ENCODE data around the gene ARGLU1.
A peak's percentile ranks its signal among the peaks of the same experiment; 100 is the strongest.
"Not testable (repeated sequence)": the region's sequence is repeated elsewhere in the genome, so short reads cannot be mapped to it uniquely, and the experiment has no call there.

ARGLU1 gene

GRCh38 chr13:106567474-106568298, at the start of gene ARGLU1:
ARGLU1 (minus strand) TSS chr13:106568137; CDS start chr13:106567919, 218 bp downstream.
- DNase-seq: peak; percentile 93

- DNase-seq: no peak
Measured at GRCh38 chr13:106617561-106617960, 49.6 kb upstream of the ARGLU1 start.

GRCh38 chr13:106616729-106617128, 48.8 kb upstream of the ARGLU1 start:
- DNase-seq: no peak

GRCh38 chr13:106614874-106615273, 46.9 kb upstream of the ARGLU1 start:
- no peak for DNase-seq

DNA sequence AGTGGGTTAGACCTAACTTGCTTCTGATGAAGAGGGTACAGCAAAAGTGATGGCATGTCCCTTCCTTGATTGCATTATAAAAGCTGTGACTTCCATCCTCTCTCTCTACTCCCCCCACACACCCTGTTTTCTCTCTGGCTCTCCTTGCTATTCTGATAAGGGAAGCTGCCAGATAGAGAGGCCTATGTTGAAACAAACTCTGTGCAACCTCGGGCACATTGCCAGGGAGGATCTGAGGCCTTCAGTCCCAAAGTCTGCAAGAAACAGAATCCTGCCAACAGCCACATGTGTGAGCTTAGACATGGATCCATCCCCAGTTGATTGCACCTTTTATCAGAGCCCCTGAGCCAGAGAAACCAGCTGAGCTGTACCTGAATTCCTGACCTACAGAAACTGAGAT, 44.8 kb upstream of the ARGLU1 start:
- DNase-seq: peak; percentile 3

DNA sequence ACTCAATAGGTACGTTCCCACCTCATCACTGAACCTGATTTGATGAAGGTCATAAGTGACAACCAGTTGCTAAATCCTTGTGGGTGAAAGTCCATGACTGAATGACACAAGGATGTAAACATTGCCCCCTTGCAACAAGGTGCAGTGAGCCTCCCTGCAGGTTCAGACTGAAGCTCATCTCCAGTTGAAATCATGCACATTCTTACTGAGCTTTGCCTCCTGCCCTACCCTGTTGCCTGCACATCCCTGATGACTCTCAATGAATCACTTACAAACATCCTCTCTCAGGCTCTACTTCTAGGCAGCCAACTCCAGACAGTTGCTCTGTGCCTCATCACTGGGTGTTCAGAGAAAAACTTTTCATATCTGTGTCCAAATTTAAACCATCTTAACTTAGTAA, 42.5 kb upstream of the ARGLU1 start:
- DNase-seq: no peak

- DNase-seq: no peak
Measured at GRCh38 chr13:106609116-106609515, 41.2 kb upstream of the ARGLU1 start.

GRCh38 chr13:106603546-106603945, 35.6 kb upstream of the ARGLU1 start:
- DNase-seq: no peak

- no peak for DNase-seq
Measured at GRCh38 chr13:106602178-106602577, 34.2 kb upstream of the ARGLU1 start.

DNA sequence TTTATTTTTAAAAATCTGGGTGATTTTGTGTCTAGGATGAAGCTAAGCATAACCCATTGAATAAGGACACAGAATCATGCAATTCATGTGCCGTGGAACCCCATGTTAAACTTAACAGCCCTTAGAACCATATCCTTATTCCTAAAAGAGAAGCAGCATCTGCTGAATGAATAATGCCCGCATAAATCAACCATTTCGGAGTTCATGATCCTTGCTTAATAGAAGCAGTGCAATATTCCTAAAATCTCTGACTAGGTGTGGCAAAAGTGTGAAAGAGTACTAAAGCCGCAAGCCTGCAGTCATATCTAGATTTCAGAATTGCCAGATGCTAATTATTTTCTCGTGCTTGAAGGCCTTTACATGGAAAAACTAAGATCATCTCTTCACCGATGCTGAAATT, 33.6 kb upstream of the ARGLU1 start:
- no peak for DNase-seq

DNA sequence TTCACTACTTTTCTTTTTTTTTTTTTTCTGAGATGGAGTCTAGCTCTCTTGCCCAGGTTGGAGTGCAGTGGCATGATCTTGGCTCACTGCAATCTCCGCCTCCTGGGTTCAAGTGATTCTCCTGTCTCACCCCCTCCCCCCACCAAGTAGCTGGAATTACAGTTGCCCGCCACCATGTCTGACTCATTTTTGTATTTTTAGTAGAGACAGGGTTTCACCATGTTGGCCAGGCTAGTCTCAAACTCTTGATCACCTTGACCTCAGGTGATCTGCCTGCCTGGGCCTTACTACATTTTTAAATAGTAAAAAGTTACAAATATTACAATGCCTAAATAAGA, 32.8 kb upstream of the ARGLU1 start:
- not testable (repeated sequence) for DNase-seq

- no peak for DNase-seq
Measured at GRCh38 chr13:106599875-106600797, 32.2 kb upstream of the ARGLU1 start.

GRCh38 chr13:106597749-106598395, 29.9 kb upstream of the ARGLU1 start:
- DNase-seq: no peak

DNA sequence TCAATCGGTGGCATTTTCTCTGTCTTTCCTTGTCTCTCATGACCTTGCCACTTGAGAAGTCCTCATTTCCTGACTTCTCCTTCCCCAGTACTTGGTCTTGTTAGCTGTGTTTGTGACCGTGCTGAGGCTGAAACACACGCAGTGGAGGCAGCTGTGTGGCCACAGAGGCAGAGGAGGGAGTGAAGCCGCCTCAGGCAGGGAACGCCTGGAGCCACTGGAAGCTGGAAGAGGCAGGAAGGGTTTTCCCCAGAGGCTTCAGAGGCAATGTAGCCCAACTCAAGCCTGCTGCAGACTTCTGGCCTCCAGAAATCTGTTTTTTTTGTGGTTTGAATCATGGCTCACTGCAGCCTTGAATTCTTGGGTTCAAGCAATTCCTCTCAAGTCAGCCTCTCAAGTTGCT, 29.2 kb upstream of the ARGLU1 start:
- DNase-seq: no peak

DNA sequence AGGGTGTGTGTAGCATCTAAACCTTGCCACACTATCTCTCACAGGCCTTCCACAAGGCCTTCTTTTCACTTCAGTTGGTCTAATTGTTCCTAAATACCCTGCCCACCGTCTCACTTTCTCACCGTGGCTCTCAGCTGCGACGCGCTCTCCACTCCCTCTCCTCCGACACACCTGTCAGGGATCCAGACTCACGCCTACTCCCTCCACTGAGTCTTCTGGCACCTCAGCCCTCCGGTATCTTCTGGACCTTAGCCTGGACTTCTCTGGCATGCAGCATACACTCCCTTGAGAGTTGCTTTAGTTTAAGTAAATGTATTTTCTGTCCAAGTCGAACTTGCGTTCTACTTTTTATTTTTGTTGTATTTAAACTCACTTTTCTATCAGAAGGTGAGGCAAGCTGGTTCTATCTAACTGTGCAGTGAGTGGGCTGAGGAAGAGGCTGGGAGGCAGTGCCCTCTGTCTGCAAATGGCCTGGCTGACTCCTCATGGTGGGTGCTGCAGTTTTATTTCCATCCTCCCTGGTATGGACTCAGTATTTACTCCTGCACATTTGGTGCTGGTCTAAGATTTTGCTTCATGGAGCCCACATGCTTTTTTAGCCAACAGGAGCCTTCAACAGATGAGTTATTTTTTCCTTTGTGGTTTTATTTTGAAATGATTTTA, 28.5 kb upstream of the ARGLU1 start:
- DNase-seq: no peak

- DNase-seq: no peak
Measured at GRCh38 chr13:106595625-106596024, 27.7 kb upstream of the ARGLU1 start.

DNA sequence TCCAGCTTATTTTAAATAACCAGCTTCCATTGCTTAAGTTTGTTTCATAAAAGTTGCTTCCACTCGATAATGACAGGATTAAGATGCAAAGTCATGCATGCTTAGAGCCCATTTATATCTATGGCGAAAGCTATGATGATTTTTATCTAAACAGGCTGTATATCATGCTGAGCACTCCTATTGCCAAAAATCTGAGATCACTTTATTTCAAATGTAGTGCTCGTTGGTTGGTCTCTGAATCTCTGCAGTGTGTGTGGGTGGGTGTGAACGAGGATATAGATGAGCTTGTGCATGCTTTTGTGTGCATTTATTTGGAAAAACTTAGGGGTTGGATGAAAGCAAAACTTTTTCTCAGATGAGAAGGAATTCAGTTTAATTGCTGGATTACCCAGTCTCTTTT, 27.0 kb upstream of the ARGLU1 start:
- DNase-seq: no peak

GRCh38 chr13:106593132-106593531, 25.2 kb upstream of the ARGLU1 start:
- peak; percentile 32 for DNase-seq

DNA sequence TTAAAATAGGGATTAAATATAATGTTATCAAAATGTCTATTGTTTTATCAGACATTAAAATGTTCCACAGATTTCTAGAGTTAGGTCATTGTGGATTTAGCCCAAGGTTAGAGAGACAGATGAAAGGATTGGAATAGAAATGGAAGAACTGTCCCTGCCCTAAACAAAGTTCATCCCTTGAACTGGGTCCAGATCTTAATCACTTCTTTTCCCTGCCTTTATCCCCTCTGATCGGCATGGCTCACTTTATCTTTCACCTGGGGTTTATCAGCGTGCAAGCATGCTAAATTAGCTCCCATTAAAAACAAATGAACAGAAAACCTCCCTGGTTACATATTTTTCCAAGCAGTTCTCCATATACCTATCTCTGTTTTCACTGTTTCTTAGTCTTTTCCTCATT, 23.4 kb upstream of the ARGLU1 start:
- no peak for DNase-seq

DNA sequence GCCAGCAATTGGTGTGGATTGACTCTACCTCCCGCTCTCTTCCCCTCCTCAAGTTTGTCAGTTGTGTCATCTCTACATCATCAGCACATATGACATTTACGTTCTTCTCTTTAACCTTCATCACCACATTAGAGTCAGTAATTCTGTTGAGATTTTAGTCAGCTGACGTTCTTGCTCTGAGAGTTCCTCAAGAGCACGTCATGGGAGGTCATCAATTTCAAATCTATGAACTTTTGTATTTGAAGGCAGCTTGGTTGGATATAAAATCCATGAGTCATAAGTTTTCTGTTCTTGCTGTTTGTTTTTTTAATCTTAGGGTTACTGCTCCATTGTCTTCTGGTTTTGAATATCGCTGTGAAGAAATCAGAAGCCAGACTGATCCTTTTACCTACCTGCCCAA, 21.8 kb upstream of the ARGLU1 start:
- no peak for DNase-seq

DNA sequence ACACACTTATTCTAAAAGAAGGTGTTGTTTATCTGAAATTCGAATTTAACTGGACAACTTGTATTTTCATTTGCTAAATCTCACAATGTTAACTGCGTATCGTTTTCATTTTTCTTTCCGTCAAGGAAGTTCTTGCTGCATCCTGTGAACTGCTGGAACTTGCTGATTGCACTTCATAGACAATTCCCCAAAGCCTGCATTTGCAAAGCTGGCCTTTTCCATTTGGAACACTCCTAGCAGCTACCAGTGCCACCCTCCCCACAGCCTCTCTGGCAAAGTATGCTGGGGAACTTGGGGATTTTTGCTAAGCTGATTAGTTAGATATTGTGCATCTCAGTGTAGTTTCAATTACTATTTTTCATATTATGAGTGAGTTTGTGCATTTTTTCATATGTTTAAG, 20.4 kb upstream of the ARGLU1 start:
- DNase-seq: no peak

GRCh38 chr13:106587787-106588186, 19.9 kb upstream of the ARGLU1 start:
- DNase-seq: no peak

DNA sequence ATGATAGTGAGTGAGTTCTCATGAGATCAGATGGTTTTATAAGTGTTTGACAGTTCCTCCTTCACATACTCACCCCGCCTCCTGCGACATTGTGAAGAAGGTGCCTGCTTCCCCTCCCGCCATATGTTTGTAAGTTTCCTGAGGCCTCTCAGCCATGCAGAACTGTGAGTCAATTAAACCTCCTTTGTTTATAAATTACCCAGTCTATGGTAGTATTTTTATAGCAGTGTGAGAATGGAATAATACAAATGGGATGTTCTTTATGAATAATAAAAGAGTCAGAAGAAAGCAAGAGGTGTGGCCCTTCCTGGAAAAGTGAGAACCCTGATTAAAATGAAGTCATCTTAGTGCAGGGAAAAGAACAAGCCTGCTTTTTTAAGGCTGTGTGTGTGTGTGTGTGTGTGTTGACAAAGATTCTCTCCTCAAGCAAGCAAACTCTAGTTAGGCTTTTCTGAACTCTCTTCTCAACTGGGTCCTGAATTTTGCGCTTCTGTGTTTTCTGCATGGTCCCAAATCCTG, 18.8 kb upstream of the ARGLU1 start:
- no peak for DNase-seq
